Measurements from ENCODE around the gene AATF.

Gene AATF

GRCh38 chr17:36929851-36930582 is 18.7 kb upstream of the AATF start:
- in situ Hi-C loops (cut with MboI; ENCODE audit: low sequenced_read_pairs): no loop called here

- in situ Hi-C loops (cut with MboI; ENCODE audit: low sequenced_read_pairs): no loop called here
Measured at GRCh38 chr17:36930583-36930900, 18.2 kb upstream of the AATF start.

- in situ Hi-C loops (cut with MboI; ENCODE audit: low sequenced_read_pairs): no loop called here
Measured at GRCh38 chr17:36931096-36931696, 17.6 kb upstream of the AATF start.

- in situ Hi-C loops (cut with MboI; ENCODE audit: low sequenced_read_pairs): no loop called here
Measured at GRCh38 chr17:36931697-36932382, 16.9 kb upstream of the AATF start.

GRCh38 chr17:36932383-36932693 is 16.4 kb upstream of the AATF start:
- in situ Hi-C loops (cut with MboI; ENCODE audit: low sequenced_read_pairs): no loop called here

GRCh38 chr17:36932694-36933511 is 15.9 kb upstream of the AATF start:
- in situ Hi-C loops (cut with MboI; ENCODE audit: low sequenced_read_pairs): no loop called here

GRCh38 chr17:36933512-36934143 is 15.1 kb upstream of the AATF start:
- in situ Hi-C loops (cut with MboI; ENCODE audit: low sequenced_read_pairs): no loop called here

- in situ Hi-C loops (cut with MboI; ENCODE audit: low sequenced_read_pairs): no loop called here
Measured at GRCh38 chr17:36934144-36934691, 14.5 kb upstream of the AATF start.

- in situ Hi-C loops (cut with MboI; ENCODE audit: low sequenced_read_pairs): no loop called here
Measured at GRCh38 chr17:36934692-36935630, 13.8 kb upstream of the AATF start.

GRCh38 chr17:36935671-36936454 is 12.9 kb upstream of the AATF start:
- in situ Hi-C loops (cut with MboI; ENCODE audit: low sequenced_read_pairs): no loop called here

GRCh38 chr17:36936455-36937000 is 12.2 kb upstream of the AATF start:
- in situ Hi-C loops (cut with MboI; ENCODE audit: low sequenced_read_pairs): no loop called here

- in situ Hi-C loops (cut with MboI; ENCODE audit: low sequenced_read_pairs): no loop called here
Measured at GRCh38 chr17:36937001-36937958, 11.5 kb upstream of the AATF start, which contains the start of gene LHX1. LHX1 (plus strand) TSS chr17:36937475; CDS start chr17:36938198, 723 bp downstream.

GRCh38 chr17:36937959-36938565 is 10.7 kb upstream of the AATF start:
- in situ Hi-C loops (cut with MboI; ENCODE audit: low sequenced_read_pairs): no loop called here

GRCh38 chr17:36938566-36939051 is 10.1 kb upstream of the AATF start:
- in situ Hi-C loops (cut with MboI; ENCODE audit: low sequenced_read_pairs): no loop called here

- in situ Hi-C loops (cut with MboI; ENCODE audit: low sequenced_read_pairs): no loop called here
Measured at GRCh38 chr17:36939052-36939801, 9.5 kb upstream of the AATF start.

GRCh38 chr17:36939802-36940312 is 8.9 kb upstream of the AATF start:
- in situ Hi-C loops (cut with MboI; ENCODE audit: low sequenced_read_pairs): no loop called here

All from hTERT RPE-1 (cell line).